Endothelial cell of hepatic sinusoid (primary cell): ENCODE results near the gene NTS.

ENCODE experiments used
- in situ Hi-C: cut with HindIII; loops from 2 replicates; pipeline ENCODE4 v1.10.0; 2017; ENCODE audit warnings: low sequenced_read_pairs

Gene NTS

GRCh38 chr12:85920324-85920947 is 46.3 kb downstream of the NTS start:
- in situ Hi-C loops: no loop called here

- in situ Hi-C loops: no loop called here
These were observed 49.8 kb downstream of the NTS start for GRCh38 chr12:85923767-85924331.

- in situ Hi-C loops: no loop called here
These were observed 53.1 kb downstream of the NTS start for GRCh38 chr12:85927166-85927565.
